HFF-Myc (cell line): ENCODE data around the gene NUDT4.

ENCODE experiments used
- DNase-seq: peaks from one replicate; pipeline ENCODE4 v3.0.0-alpha.2; 2011; ENCODE audit warnings: low read depth; ENCODE audit errors: extremely low read depth
- H3K4me3 ChIP-seq: replicated peaks from 2 replicates; pipeline ENCODE4 v1.5.1; 2011; ENCODE audit warnings: low read depth, mild to moderate bottlenecking, control low read depth, low read length
- TF ChIP-seq, protein P1 (sequence below): IDR thresholded peaks from 2 replicates; pipeline ENCODE4 v1.5.1; 2012; ENCODE audit warnings: mild to moderate bottlenecking, low read depth, low read length, control low read depth; ENCODE audit errors: missing control alignments

NUDT4 gene

GRCh38 chr12:93339695-93340094 lies 38.0 kb upstream of the NUDT4 start:
- TF ChIP-seq, protein P1, sequence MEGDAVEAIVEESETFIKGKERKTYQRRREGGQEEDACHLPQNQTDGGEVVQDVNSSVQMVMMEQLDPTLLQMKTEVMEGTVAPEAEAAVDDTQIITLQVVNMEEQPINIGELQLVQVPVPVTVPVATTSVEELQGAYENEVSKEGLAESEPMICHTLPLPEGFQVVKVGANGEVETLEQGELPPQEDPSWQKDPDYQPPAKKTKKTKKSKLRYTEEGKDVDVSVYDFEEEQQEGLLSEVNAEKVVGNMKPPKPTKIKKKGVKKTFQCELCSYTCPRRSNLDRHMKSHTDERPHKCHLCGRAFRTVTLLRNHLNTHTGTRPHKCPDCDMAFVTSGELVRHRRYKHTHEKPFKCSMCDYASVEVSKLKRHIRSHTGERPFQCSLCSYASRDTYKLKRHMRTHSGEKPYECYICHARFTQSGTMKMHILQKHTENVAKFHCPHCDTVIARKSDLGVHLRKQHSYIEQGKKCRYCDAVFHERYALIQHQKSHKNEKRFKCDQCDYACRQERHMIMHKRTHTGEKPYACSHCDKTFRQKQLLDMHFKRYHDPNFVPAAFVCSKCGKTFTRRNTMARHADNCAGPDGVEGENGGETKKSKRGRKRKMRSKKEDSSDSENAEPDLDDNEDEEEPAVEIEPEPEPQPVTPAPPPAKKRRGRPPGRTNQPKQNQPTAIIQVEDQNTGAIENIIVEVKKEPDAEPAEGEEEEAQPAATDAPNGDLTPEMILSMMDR: no peak
- H3K4me3 ChIP-seq: no peak overlapping the region
- no peak for DNase-seq

- TF ChIP-seq, protein P1: no peak
- no peak for DNase-seq
- no peak overlapping the region for H3K4me3 ChIP-seq
Observed at GRCh38 chr12:93341409-93342049, 36.2 kb upstream of the NUDT4 start.

DNA sequence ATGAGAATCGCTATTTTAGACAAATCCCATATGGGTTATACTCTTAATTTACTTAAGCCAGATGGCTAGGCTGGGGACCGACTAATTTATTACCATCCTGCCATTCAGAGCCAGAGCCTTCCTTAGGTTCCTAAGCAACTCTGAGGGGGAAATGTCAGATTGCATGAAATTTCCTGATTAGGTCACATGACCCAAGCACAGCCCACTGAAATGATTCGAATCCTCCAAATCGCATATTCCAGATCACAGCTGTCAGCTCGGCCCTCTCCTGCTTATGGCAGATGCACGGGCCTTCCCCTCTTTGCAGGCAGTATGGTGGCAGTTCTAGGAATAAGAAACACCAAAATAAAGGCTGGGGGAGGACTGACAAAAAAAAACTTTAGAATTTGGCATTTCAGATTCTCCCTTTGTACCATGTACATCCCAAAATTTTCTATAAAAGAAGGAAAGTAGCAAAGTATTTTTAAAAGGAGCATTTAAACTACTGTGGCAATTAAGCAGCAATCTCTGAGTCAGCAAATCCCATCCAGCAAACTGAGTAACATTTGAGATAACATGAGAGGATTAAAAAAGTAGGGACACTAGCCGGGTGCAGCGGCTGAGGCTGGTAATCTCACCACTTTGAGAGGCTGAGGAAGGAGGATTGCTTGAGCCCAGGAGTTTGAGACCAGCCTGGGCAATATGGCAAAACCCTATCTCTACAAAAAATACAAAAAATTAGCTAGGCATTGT lies 30.5 kb upstream of the NUDT4 start:
- TF ChIP-seq, protein P1: no peak
- DNase-seq: no peak
- no peak overlapping the region for H3K4me3 ChIP-seq

DNA sequence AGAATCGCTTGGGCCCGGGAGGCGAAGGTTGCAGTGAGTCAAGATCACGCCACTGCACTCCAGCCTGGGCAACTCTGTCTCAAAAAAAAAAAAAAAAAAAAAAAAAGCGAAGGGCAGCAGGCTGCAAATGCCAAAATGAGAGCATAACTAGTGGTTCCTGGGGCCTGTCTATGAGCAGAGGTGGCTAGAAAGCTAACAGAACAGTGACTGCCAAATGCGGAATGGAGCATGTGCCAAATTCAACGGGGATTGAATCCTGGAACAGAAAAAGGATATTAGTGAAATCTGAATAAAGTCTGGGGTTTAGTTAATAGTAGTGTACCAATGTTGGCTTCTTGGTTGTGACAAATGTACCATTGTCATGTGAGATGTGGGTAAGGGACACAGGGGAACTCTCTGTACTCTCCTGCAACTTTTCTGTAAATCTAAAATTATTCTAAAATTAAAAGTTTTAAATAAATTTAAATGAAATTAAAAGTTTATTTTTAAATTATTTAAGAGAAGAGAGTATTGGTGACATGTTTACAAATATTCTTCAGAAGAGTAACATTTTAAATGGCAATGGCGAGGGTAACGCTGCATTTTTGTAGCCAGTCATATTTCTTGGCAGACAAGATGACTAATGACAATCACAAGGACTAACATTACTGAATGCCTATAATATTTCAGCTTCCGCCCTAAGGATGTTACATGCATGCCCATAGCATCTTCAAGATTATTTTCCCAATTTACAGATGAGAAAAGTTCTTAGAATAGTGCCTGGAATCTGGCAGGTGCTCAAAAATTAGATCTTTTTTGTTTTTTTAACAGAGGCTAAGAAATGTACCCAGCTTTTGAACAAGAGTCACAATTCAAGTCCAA lies 28.9 kb upstream of the NUDT4 start:
- TF ChIP-seq, protein P1: no peak
- DNase-seq: no peak
- H3K4me3 ChIP-seq: no peak overlapping the region

- TF ChIP-seq, protein P1: no peak
- no peak overlapping the region for H3K4me3 ChIP-seq
- no peak for DNase-seq
Observed at GRCh38 chr12:93351726-93352125, 26.0 kb upstream of the NUDT4 start.

- H3K4me3 ChIP-seq: no peak overlapping the region
- no peak for DNase-seq
- TF ChIP-seq, protein P1: no peak
Observed at GRCh38 chr12:93352321-93352720, 25.4 kb upstream of the NUDT4 start.
